ENCODE data around the gene TNRC6B. TPM values are rescaled to one million over a fixed set of nuclear protein-coding genes. Genes with fewer than 3 reads are reported as not detected.

Gene TNRC6B
- total and polyA plus RNA-seq, 2 of the 13 experiments (the other 11 are each of a cell fraction or from before 2014, with no cell fraction given): 8.9 to 13.2 TPM

GRCh38 chr22:40346185-40347118, 168.7 kb downstream of the TNRC6B start, which contains the start of gene ADSL (continued):
- TF ChIP-seq DZIP1 (CRISPR knock-in tag; IDR thresholded peaks at IDR 0.05) (no peak), TFE3 (CRISPR knock-in tag; IDR thresholded peaks at IDR 0.05) (no peak; the same call in none of the 2 replicates), IKZF4 (CRISPR knock-in tag; IDR thresholded peaks at IDR 0.05; ENCODE audit: borderline replicate concordance, low read depth, not compliant biosample characterization) (no peak), ZBTB14 (CRISPR knock-in tag; IDR thresholded peaks at IDR 0.05) (no peak), ZNF30 (CRISPR knock-in tag; IDR thresholded peaks at IDR 0.05) (0 out of 2 replicates have a peak, but pooled peaks have one; percentile 43), DDIT3 (CRISPR knock-in tag; IDR thresholded peaks at IDR 0.05) (no peak), SP4 (CRISPR knock-in tag; IDR thresholded peaks at IDR 0.05) (peak; percentile 89), RNF2 (conservative IDR thresholded peaks at IDR 0.05; ENCODE audit: low read depth) (peak; percentile 81; the same call in 1 of the 2 replicates), ZBTB25 (CRISPR knock-in tag; IDR thresholded peaks at IDR 0.05) (peak; percentile 71), YEATS4 (CRISPR knock-in tag; IDR thresholded peaks at IDR 0.05; ENCODE audit: borderline replicate concordance) (peak; percentile 94), PHB2 (IDR thresholded peaks at IDR 0.05; ENCODE audit: partially characterized antibody) (no peak), LCORL (IDR thresholded peaks at IDR 0.05) (no peak), LCORL (CRISPR knock-in tag; IDR thresholded peaks at IDR 0.05) (peak; percentile 75), POLR2A (IDR thresholded peaks at IDR 0.05; ENCODE audit: insufficient read depth in 1 of 2, low read depth in 2 of 2, low read length in 2 of 2) (peak; percentile 97 to 99), MAZ (IDR thresholded peaks at IDR 0.05; ENCODE audit: borderline replicate concordance, low read depth, low read length) (peak; percentile 73; the same call in 1 of the 2 replicates), MAZ (CRISPR knock-in tag; IDR thresholded peaks at IDR 0.05; ENCODE audit: low read depth) (peak; percentile 88), SSRP1 (CRISPR knock-in tag; IDR thresholded peaks at IDR 0.05) (no peak), KLF12 (CRISPR knock-in tag; IDR thresholded peaks at IDR 0.05; ENCODE audit: borderline replicate concordance) (peak; percentile 79; the same call in 1 of the 2 replicates), MYC (CRISPR knock-in tag; IDR thresholded peaks at IDR 0.05; ENCODE audit: borderline replicate concordance) (peak; percentile 99), STAT5B (CRISPR knock-in tag; IDR thresholded peaks at IDR 0.05) (peak; percentile 81; the same call in 1 of the 2 replicates), WIZ (CRISPR knock-in tag; IDR thresholded peaks at IDR 0.05) (no peak), ZNF615 (CRISPR knock-in tag; IDR thresholded peaks at IDR 0.05; ENCODE audit: borderline replicate concordance) (no peak), ZNF224 (CRISPR knock-in tag; IDR thresholded peaks at IDR 0.05) (peak; percentile 21; the same call in 1 of the 2 replicates), NFYB (CRISPR knock-in tag; IDR thresholded peaks at IDR 0.05) (no peak; the same call in 1 of the 2 replicates)
